Keratinocyte (primary cell): ENCODE measurements around the gene LELP1.

Source experiments
- EZH2 ChIP-seq: IDR thresholded peaks from one replicate; pipeline ENCODE4 v1.6.1; 2012; ENCODE audit warnings: inconsistent platforms, mild to moderate bottlenecking, low read length, moderate library complexity
- TF ChIP-seq, protein P1 (sequence below), 3 experiments: IDR thresholded peaks in 1 of 3; conservative IDR thresholded peaks in 1 of 3; optimal IDR thresholded peaks in 1 of 3; 2 replicates in 2 of 3; 3 replicates in 1 of 3; pipeline versions ENCODE3 to v1.5.1; 2011; ENCODE audit warnings: low read length in 3 of 3, mild to moderate bottlenecking in 3 of 3, moderate library complexity in 2 of 3, control low read depth in 1 of 3, inconsistent platforms in 1 of 3; ENCODE audit not compliant: insufficient read depth in 2 of 3; ENCODE audit errors: extremely low read depth in 1 of 3

GRCh38 chr1:153192697-153193096, 10.5 kb upstream of the LELP1 start:
- TF ChIP-seq, protein P1, sequence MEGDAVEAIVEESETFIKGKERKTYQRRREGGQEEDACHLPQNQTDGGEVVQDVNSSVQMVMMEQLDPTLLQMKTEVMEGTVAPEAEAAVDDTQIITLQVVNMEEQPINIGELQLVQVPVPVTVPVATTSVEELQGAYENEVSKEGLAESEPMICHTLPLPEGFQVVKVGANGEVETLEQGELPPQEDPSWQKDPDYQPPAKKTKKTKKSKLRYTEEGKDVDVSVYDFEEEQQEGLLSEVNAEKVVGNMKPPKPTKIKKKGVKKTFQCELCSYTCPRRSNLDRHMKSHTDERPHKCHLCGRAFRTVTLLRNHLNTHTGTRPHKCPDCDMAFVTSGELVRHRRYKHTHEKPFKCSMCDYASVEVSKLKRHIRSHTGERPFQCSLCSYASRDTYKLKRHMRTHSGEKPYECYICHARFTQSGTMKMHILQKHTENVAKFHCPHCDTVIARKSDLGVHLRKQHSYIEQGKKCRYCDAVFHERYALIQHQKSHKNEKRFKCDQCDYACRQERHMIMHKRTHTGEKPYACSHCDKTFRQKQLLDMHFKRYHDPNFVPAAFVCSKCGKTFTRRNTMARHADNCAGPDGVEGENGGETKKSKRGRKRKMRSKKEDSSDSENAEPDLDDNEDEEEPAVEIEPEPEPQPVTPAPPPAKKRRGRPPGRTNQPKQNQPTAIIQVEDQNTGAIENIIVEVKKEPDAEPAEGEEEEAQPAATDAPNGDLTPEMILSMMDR (optimal IDR thresholded peaks at IDR 0.05 in 1 of 3, IDR thresholded peaks at IDR 0.05 in 1 of 3, conservative IDR thresholded peaks at IDR 0.05 in 1 of 3; ENCODE audit: extremely low read depth in 1 of 3, insufficient read depth in 2 of 3, low read length in 3 of 3) = peak; percentile 82 to 93 (median 89)
- no peak for TF ChIP-seq EZH2
